ENCODE data around the gene SYCN. TPM values are rescaled to one million over a fixed set of nuclear protein-coding genes. Genes with fewer than 3 reads are reported as not detected.

Gene SYCN
- total RNA-seq, 1 donor from 2014 or later = not detected

DNA sequence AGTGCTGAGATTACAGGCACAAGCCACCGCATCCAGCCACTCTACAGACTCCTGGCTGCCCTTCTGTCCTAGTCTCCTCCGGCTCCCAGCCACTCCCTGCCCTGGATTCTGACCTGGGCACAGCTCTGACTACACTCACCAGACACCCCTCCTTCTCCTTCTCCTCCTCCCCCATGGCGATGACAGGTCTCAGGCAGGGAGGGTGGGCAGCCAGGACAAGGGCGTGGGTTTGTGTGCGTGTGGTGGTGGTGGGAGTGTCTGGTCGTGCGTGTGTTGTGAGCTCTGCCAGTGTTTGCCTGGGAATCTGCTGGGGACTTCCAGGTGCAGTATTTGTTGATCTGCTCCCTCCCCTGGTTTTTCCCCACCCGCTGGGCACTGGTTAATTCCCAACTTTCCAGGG is 10.3 kb downstream of the SYCN start:
- no peak for DNase-seq

- no peak for DNase-seq
These were observed 11.2 kb downstream of the SYCN start for GRCh38 chr19:39192846-39193245.

GRCh38 chr19:39190768-39191167 is 13.3 kb downstream of the SYCN start:
- no peak for DNase-seq

DNA sequence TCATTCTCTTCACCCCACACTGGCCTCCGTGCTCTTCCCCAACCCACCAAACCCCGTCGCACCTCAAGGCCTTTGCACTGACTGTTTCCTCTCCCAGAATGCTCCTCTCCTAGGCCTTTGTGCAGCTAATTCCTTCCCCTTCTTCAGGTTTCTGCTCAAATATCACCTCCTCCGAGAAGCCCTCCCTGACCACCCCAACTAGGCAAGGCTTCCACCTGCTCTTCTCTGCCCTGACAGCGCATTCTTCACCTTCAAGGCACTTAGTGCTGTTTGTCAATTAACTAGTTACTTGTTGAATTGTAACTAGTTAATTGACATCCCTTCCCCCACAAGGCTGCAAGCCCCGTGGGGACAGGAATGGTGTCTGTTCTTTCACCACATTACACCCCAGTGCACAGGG is 15.1 kb downstream of the SYCN start:
- no peak for DNase-seq

DNA sequence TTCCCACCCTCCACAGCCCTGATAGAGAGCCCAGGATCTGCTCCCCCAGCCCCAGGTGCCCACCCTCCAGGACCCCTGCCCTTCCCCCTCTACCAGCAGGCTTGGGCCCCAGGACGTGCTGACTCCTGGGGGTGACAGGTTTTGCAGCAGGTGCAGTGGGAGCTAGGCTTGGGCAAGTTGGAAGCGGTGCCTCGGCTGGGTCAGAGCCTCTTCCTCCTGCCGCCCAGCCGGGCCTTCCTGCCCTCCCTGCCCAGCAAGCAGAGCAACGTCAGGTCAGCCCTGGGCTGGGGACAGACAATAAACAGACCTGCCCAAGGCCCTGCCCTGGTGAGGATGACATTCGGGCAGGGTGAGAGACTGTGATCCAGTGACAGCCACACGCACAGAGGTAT is 16.5 kb downstream of the SYCN start:
- DNase-seq = no peak

- no peak for DNase-seq
These were observed 17.7 kb downstream of the SYCN start for GRCh38 chr19:39186391-39186790.

DNA sequence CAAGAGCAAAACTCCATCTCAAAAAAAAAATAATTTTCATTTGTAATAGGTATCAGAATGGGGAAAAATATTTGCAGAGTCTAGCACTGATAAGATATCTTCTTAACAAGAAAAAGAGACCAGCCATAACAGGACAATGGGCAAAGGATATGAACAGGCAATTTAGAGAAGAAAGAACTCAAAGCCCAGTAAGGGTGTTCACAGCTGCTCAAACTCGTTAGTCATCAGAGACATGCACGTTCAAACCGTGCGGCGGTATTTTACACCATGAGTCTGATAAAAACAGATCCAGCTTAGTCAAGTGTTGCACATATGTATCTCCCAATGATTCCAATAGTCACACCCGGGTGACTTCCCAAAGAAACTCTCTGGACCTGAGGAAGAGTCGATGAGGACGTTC is 21.0 kb downstream of the SYCN start:
- DNase-seq = no peak

DNA sequence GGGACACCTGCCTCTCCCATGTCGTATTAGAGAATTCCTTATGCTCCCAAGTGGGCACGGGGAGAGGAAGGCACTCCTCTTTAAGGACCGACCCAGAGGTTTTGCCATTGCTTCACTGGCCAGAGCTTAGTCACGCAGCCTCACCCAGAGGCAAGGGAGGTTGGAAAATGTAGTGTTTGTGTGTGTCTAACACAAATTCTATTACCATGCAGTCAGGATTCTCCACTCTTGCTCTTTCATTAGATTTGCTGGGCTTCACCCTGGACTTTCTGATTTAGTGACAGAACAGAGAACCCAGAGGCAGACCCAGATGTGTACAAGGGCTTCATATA is 21.9 kb downstream of the SYCN start:
- DNase-seq = no peak

GRCh38 chr19:39181500-39182173 is 22.4 kb downstream of the SYCN start:
- DNase-seq = no peak

GRCh38 chr19:39180749-39181148 is 23.3 kb downstream of the SYCN start:
- no peak for DNase-seq

GRCh38 chr19:39179754-39180153 is 24.3 kb downstream of the SYCN start:
- no peak for DNase-seq

DNA sequence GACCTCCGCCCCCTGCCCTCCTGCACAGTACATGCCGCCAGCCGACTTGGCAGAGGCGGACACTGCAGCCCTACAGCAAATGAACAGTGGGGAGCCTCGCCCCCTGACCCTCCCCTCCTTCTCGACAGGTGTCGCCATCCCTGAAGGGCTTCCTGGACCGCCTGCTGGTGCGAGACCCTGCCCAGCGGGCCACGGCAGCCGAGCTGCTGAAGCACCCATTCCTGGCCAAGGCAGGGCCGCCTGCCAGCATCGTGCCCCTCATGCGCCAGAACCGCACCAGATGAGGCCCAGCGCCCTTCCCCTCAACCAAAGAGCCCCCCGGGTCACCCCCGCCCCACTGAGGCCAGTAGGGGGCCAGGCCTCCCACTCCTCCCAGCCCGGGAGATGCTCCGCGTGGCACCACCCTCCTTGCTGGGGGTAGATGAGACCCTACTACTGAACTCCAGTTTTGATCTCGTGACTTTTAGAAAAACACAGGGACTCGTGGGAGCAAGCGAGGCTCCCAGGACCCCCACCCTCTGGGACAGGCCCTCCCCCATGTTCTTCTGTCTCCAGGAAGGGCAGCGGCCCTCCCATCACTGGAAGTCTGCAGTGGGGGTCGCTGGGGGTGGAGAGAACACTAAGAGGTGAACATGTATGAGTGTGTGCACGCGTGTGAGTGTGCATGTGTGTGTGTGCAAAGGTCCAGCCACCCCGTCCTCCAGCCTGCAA is 25.6 kb downstream of the SYCN start:
- DNase-seq = no peak

GRCh38 chr19:39177736-39178135 is 26.3 kb downstream of the SYCN start:
- DNase-seq = no peak

DNA sequence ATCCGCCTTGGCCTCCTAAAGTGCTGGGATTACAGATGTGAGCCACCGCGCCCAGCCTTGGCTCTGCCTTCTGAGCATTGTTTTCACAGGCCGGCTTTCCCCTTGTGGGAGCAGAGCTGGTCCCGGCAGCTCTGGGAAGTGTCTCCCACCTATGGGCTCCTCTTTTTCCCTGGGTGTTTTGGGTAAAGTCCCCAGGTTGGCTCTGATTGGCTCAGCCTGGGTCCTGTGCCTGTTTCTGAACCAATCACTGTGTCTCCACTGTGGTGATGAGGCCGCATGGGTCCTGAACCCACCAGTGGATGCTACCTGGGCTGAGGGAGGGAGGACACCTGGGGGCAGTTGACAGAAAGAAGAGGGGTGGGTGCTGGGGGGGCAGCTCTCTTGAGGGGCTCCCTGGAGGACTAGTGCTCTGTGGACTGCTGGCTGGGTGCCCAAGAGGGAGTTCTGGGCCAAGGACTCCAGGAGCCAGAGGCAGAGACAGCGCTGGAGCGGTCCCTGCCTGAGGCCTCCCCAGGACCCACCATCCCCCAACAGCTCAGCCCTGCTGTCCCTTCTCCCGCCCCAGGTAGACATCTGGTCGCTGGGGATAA is 26.9 kb downstream of the SYCN start:
- DNase-seq = no peak

GRCh38 chr19:39175564-39175963 is 28.5 kb downstream of the SYCN start:
- no peak for DNase-seq

- DNase-seq = no peak
These were observed 29.2 kb downstream of the SYCN start for GRCh38 chr19:39174558-39175544.

- DNase-seq = no peak
These were observed 29.9 kb downstream of the SYCN start for GRCh38 chr19:39174142-39174541.

- DNase-seq = no peak
These were observed 30.5 kb downstream of the SYCN start for GRCh38 chr19:39173502-39173991.

DNA sequence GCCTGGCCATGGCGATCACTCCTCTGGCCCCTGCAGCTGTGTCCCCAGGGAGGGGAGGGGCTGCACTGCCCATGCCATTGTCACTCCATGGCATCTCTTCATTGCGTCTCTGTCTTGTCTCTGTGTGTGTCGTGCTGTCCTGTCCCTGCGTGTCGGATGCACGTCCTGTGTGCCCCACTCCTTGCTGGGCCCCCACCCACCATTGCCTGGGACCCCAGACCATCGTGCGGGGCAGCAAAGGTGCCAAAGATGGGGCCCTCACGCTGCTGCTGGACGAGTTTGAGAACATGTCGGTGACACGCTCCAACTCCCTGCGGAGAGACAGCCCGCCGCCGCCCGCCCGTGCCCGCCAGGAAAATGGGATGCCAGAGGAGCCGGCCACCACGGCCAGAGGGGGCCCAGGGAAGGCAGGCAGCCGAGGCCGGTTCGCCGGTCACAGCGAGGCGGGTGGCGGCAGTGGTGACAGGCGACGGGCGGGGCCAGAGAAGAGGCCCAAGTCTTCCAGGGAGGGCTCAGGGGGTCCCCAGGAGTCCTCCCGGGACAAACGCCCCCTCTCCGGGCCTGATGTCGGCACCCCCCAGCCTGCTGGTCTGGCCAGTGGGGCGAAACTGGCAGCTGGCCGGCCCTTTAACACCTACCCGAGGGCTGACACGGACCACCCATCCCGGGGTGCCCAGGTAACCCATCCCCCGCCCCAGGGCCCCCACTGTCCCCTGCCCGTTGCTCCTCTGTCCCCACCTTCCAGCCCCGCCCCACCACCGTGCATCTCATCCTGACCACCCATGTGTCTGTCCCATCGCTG is 31.2 kb downstream of the SYCN start:
- DNase-seq = no peak

GRCh38 chr19:39171479-39172465 is 32.3 kb downstream of the SYCN start:
- no peak for DNase-seq
